Measurements from ENCODE around the gene RFK. TPM values are rescaled to one million over a fixed set of nuclear protein-coding genes. Genes with fewer than 3 reads are reported as not detected.

Gene RFK
- total RNA-seq, 1 donor from 2014 or later: 26.8 TPM

DNA sequence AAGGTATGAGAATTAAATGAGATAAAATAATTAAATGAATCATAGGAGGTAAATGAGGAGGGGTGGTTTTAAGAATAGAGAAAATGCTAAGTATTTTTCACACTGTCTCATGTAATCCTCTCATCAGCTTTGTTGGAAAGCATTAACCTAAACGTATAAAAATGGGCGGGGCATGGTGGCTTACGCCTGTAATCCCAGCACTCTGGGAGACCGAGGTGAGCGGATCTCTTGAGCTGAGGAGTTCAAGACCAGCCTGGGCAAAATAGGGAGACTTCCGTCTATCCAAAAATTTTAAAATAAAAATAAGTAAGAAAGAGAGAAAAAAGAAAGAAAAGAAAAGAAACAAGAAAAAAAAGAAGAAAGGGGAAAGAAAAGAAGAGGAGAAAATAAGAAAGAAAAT is 1.9 kb upstream of the RFK start:
- Histone ChIP-seq H3K4me2 (ENCODE audit: low read length) (no peak overlapping the region), H3K27ac (ENCODE audit: low read depth, low read length) (no peak overlapping the region), H3K79me2 (ENCODE audit: insufficient read depth, low read length) (peaks cover 23% of the 10 kb centered on the region), H3K4me3 (ENCODE audit: insufficient read depth, low read depth, low read length) (no peak overlapping the region), H3K9me3 (ENCODE audit: insufficient read depth, low read depth, low read length) (no peaks in the 10 kb centered on the region), H2AFZ (ENCODE audit: low read depth, low read length) (no peak overlapping the region), H3K4me1 (ENCODE audit: insufficient read depth, low read length) (peaks cover 8% of the 10 kb centered on the region), H3K9ac (ENCODE audit: low read length) (no peak overlapping the region), H3K36me3 (ENCODE audit: insufficient read depth, low read length) (no peaks in the 10 kb centered on the region), H4K20me1 (ENCODE audit: insufficient read depth, low read length) (no peaks in the 10 kb centered on the region), H3K27me3 (ENCODE audit: insufficient read depth, low read length) (no peaks in the 10 kb centered on the region)
- no peak for DNase-seq (ENCODE audit: low read depth)
- Mint-ChIP-seq H3K4me3 (ENCODE audit: unreplicated experiment) (no peak overlapping the region), H3K27ac (ENCODE audit: unreplicated experiment) (no peak overlapping the region), H3K27me3 (ENCODE audit: low read depth, unreplicated experiment) (no peaks in the 10 kb centered on the region), H3K36me3 (ENCODE audit: low read depth, unreplicated experiment) (no peaks in the 10 kb centered on the region), H3K9me3 (ENCODE audit: unreplicated experiment) (no peaks in the 10 kb centered on the region), H3K4me1 (ENCODE audit: low read depth, unreplicated experiment) (peaks cover 9% of the 10 kb centered on the region)
- FAIRE-seq: no peak
- TF ChIP-seq EZH2 (IDR thresholded peaks at IDR 0.05; ENCODE audit: insufficient read depth, low read length): no peak
- TF ChIP-seq, protein P1, sequence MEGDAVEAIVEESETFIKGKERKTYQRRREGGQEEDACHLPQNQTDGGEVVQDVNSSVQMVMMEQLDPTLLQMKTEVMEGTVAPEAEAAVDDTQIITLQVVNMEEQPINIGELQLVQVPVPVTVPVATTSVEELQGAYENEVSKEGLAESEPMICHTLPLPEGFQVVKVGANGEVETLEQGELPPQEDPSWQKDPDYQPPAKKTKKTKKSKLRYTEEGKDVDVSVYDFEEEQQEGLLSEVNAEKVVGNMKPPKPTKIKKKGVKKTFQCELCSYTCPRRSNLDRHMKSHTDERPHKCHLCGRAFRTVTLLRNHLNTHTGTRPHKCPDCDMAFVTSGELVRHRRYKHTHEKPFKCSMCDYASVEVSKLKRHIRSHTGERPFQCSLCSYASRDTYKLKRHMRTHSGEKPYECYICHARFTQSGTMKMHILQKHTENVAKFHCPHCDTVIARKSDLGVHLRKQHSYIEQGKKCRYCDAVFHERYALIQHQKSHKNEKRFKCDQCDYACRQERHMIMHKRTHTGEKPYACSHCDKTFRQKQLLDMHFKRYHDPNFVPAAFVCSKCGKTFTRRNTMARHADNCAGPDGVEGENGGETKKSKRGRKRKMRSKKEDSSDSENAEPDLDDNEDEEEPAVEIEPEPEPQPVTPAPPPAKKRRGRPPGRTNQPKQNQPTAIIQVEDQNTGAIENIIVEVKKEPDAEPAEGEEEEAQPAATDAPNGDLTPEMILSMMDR (IDR thresholded peaks at IDR 0.05; ENCODE audit: insufficient read depth, low read depth, low read length): no peak

DNA sequence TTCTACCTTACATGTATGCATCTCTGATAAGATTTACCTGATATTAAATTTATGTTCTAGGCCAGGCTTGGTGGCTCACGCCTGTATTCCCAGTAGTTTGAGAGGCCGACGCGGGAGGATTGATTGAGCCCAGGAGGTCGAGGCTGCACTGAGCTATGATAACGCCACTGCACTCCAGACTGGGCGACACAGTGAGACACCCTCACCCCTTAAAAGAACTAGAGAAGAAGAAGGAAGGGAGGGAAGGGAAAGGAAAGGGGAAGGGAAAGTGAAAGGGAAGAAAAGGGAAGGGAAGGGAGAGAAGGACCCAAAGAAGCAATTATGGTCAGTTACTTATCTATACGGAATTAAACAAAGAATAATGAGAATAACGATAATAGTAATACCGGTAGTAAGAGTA is 1.2 kb upstream of the RFK start:
- no peak overlapping the region for H3K27ac ChIP-seq (ENCODE audit: low read depth, low read length)
- no peak overlapping the region for H3K9ac ChIP-seq (ENCODE audit: low read length)

GRCh38 chr9:76394960-76395252 is 680 bp upstream of the RFK start:
- H2AFZ ChIP-seq (ENCODE audit: low read depth, low read length): peak overlapping the region; percentile 92
- Mint-ChIP-seq H3K4me1 (ENCODE audit: low read depth, unreplicated experiment) (peaks cover 3% of the 10 kb centered on the region), H3K9me3 (ENCODE audit: unreplicated experiment) (no peaks in the 10 kb centered on the region), H3K4me3 (ENCODE audit: unreplicated experiment) (peak overlapping the region; percentile 85), H3K27me3 (ENCODE audit: low read depth, unreplicated experiment) (no peaks in the 10 kb centered on the region), H3K27ac (ENCODE audit: unreplicated experiment) (peak overlapping the region; percentile 79), H3K36me3 (ENCODE audit: low read depth, unreplicated experiment) (no peaks in the 10 kb centered on the region)
- H3K9ac ChIP-seq (ENCODE audit: low read length): peak overlapping the region; percentile 88
- no peaks in the 10 kb centered on the region for H3K36me3 ChIP-seq (ENCODE audit: insufficient read depth, low read length)
- H3K4me3 ChIP-seq (ENCODE audit: insufficient read depth, low read depth, low read length): peak overlapping the region; percentile 79
- no peaks in the 10 kb centered on the region for H3K27me3 ChIP-seq (ENCODE audit: insufficient read depth, low read length)
- TF ChIP-seq, protein P1 (IDR thresholded peaks at IDR 0.05; ENCODE audit: insufficient read depth, low read depth, low read length): no peak
- TF ChIP-seq EZH2 (IDR thresholded peaks at IDR 0.05; ENCODE audit: insufficient read depth, low read length): no peak
- DNase-seq (ENCODE audit: low read depth): no peak
- H3K27ac ChIP-seq (ENCODE audit: low read depth, low read length): peak overlapping the region; percentile 82
- H3K4me2 ChIP-seq (ENCODE audit: low read length): peak overlapping the region; percentile 97
- H3K9me3 ChIP-seq (ENCODE audit: insufficient read depth, low read depth, low read length): no peaks in the 10 kb centered on the region
- peaks cover 8% of the 10 kb centered on the region for H3K4me1 ChIP-seq (ENCODE audit: insufficient read depth, low read length)
- no peaks in the 10 kb centered on the region for H4K20me1 ChIP-seq (ENCODE audit: insufficient read depth, low read length)
- no peak for FAIRE-seq
- peaks cover 31% of the 10 kb centered on the region for H3K79me2 ChIP-seq (ENCODE audit: insufficient read depth, low read length)

More for the DNA sequence above, 1.2 kb upstream of the RFK start:
- no peaks in the 10 kb centered on the region for H4K20me1 ChIP-seq (ENCODE audit: insufficient read depth, low read length)
- TF ChIP-seq EZH2 (IDR thresholded peaks at IDR 0.05; ENCODE audit: insufficient read depth, low read length): no peak
- TF ChIP-seq, protein P1 (IDR thresholded peaks at IDR 0.05; ENCODE audit: insufficient read depth, low read depth, low read length): no peak
- peak overlapping the region; percentile 41 for H3K27ac Mint-ChIP-seq (ENCODE audit: unreplicated experiment)
- H3K27me3 ChIP-seq (ENCODE audit: insufficient read depth, low read length): no peaks in the 10 kb centered on the region
- peaks cover 8% of the 10 kb centered on the region for H3K4me1 ChIP-seq (ENCODE audit: insufficient read depth, low read length)
- H3K79me2 ChIP-seq (ENCODE audit: insufficient read depth, low read length): peaks cover 28% of the 10 kb centered on the region
- no peak for FAIRE-seq
- H3K36me3 ChIP-seq (ENCODE audit: insufficient read depth, low read length): no peaks in the 10 kb centered on the region
- H3K4me2 ChIP-seq (ENCODE audit: low read length): peak overlapping the region; percentile 97
- H3K36me3 Mint-ChIP-seq (ENCODE audit: low read depth, unreplicated experiment): no peaks in the 10 kb centered on the region
- H3K4me3 Mint-ChIP-seq (ENCODE audit: unreplicated experiment): peak overlapping the region; percentile 85
- H3K4me3 ChIP-seq (ENCODE audit: insufficient read depth, low read depth, low read length): no peak overlapping the region
- peaks cover 6% of the 10 kb centered on the region for H3K4me1 Mint-ChIP-seq (ENCODE audit: low read depth, unreplicated experiment)
- no peak overlapping the region for H2AFZ ChIP-seq (ENCODE audit: low read depth, low read length)
- H3K9me3 Mint-ChIP-seq (ENCODE audit: unreplicated experiment): no peaks in the 10 kb centered on the region
- DNase-seq (ENCODE audit: low read depth): no peak
- no peaks in the 10 kb centered on the region for H3K9me3 ChIP-seq (ENCODE audit: insufficient read depth, low read depth, low read length)
- no peaks in the 10 kb centered on the region for H3K27me3 Mint-ChIP-seq (ENCODE audit: low read depth, unreplicated experiment)
